Activated CD4-positive, CD25-positive, alpha-beta regulatory T cell treated with anti-CD3 and anti-CD28 coated beads, Interleukin-2, amount 50 U/mL, for 16 hours (primary cell): ENCODE measurements around the gene MCU.
"Not testable (repeated sequence)": the region's sequence is repeated elsewhere in the genome, so short reads cannot be mapped to it uniquely, and the experiment has no call there.

Experiments
- DNase-seq: peaks from one replicate; pipeline ENCODE4 v3.0.0-alpha.2; 2020; ENCODE audit warnings: low read depth, low spot score

The MCU gene

DNA sequence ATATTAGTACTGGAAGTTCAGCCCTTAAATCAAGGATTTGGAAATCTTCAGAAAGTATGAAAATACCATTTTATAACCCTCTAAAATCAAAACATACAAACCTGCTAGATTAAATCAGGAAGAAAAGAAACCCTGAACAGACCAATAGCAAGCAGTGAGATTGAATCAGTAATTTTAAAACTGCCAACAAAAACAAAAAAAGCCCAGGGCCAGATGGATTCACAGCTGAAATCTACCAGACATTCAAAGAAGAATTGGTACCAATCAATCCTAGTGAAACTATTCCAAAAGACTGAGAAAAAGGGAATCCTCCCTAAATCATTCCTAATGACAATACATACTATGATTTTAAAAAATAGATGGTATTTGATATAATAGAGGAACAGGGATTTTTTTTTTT is 70.1 kb downstream of the MCU start:
- no peak for DNase-seq

GRCh38 chr10:72763201-72763600 is 71.3 kb downstream of the MCU start:
- DNase-seq, result no peak

GRCh38 chr10:72764151-72764550 is 72.2 kb downstream of the MCU start:
- no peak for DNase-seq

- DNase-seq, result no peak
Observed at GRCh38 chr10:72765051-72765745, 73.3 kb downstream of the MCU start.

- DNase-seq, result not testable (repeated sequence)
Observed at GRCh38 chr10:72771195-72771594, 79.3 kb downstream of the MCU start.

DNA sequence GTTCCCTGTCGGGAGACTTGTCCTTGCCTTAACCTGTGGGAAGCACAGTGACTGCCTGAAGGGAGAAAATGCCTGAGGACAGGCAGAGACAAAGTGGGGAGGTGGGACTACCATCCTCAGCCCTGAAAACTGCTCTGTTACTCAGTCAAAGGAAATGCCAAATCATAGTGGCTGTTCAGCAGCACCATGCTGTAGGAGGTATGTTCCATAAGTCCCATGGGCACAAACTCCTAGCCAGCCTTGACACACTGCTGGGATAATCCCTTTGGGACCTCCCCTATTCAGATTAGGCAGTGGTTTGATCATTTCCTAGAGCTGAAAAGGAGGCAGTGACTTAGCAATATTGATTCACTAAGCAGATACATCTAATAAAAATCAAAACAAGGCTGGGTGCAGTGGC is 80.1 kb downstream of the MCU start:
- DNase-seq, result no peak

DNA sequence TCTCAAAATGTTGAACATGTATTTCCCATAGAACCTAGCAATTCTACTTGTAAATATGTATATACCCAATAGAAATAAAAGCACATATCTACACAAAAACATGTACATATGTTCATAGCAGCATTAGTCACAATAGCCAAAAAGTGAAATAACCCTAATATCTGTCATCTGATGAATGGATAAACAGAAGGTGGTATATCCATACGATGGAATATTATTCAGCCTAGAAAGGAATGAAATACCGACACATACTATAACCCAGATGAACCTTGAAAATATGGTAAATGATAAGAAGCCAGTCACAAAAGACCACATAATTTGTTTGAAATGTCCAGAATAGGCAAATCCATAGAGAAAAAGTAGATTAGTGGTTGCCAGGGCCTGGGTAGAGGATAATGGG is 87.9 kb downstream of the MCU start:
- DNase-seq, result no peak

- DNase-seq, result no peak
Observed at GRCh38 chr10:72782649-72783330, 90.8 kb downstream of the MCU start.

- DNase-seq, result no peak
Observed at GRCh38 chr10:72783410-72783833, 91.5 kb downstream of the MCU start.

- DNase-seq, result no peak
Observed at GRCh38 chr10:72784551-72785351, 92.8 kb downstream of the MCU start.

DNA sequence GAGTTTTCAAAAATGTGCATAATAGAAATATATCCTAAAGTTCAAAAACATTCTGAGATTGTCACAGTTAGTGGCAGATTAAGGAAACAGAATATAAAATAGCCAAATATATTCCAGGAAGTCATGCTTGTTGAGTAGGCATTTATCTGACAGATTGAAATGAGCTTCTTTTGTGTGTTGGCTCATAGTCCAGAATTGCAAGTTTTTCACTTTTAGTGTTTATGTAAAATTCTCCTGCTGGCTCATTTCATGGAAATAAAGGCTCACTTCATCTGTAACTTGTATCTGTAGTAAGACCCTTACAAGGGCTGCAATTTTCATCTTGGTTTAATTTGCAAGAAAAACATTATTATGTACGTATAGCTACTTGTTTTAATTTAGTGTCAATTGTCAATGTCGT is 93.5 kb downstream of the MCU start:
- DNase-seq, result no peak

DNA sequence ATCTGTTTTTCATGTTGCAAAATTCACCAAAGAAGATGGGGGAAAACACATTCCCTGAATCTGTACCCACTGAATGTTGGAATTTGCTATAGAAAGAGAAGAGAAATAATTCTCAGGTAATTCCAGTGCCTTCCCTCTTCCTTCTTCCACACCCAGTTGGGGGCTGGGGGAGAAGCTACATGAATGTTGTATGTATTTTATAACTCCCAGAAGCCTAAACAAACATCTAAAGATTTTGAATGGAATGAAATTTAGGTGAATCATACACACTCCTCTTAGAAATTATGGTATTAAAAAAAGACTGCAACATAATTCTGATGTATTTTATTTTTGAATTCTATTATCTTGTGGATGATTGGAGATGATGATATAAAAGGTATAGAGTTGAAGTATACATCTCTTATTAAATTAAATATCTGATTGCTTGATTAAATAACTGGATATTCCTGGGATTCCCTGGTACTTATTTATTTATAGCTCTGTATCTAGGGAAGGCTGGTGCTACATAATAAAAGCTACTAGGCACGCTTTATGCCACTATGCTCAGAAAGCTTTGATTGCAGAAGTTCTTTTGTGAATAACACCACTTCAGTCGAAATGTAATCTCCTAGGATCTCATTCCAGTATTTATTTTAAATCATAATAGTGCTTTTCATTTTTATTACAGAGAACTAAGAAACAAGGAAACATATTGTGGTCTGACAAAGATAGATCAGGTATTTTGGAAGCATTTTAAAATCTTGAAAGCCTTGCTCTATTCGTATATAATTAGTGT is 98.5 kb downstream of the MCU start:
- DNase-seq, result no peak

- no peak for DNase-seq
Observed at GRCh38 chr10:72792288-72792687, 100.3 kb downstream of the MCU start.

- no peak for DNase-seq
Observed at GRCh38 chr10:72793752-72794151, 101.8 kb downstream of the MCU start.

DNA sequence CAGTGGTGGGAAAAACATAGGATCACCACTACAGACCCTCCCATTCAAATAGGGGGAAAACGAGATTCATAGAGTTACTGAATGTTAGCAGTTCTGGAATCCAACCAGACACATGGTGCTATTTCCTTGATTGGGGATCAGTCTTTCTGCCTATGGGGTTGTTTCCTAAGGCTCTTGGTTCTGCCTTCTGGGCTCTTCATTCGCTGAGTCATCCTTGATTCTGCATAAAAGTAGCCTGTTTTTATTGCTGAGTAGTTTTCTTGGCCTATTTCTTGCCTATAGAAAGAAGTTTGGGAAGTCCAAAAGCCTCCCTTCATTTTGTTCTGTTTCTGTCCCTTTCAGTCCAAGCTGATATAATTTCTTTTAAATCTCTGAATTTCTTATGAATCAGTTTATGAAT is 102.3 kb downstream of the MCU start:
- DNase-seq, result no peak

GRCh38 chr10:72796042-72796441 is 104.1 kb downstream of the MCU start:
- no peak for DNase-seq

- no peak for DNase-seq
Observed at GRCh38 chr10:72796538-72796937, 104.6 kb downstream of the MCU start.

GRCh38 chr10:72800000-72800740 is 108.2 kb downstream of the MCU start:
- no peak for DNase-seq

DNA sequence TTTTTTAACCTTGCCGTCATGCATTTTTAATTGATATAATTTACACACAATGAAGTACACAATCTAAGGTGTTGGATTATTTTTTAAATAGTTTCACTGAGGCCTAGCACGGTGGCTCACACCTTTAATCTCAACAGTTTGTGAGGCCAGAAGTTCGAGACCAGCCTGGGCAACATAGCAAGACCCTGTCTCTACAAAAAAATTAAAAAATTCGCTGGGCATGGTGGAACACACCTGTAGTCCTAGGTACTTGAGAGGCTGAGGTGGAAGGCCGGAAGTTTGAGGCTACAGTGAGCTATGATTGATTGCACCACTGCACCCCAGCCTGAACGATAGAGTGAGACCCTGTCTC is 108.8 kb downstream of the MCU start:
- DNase-seq, result no peak

DNA sequence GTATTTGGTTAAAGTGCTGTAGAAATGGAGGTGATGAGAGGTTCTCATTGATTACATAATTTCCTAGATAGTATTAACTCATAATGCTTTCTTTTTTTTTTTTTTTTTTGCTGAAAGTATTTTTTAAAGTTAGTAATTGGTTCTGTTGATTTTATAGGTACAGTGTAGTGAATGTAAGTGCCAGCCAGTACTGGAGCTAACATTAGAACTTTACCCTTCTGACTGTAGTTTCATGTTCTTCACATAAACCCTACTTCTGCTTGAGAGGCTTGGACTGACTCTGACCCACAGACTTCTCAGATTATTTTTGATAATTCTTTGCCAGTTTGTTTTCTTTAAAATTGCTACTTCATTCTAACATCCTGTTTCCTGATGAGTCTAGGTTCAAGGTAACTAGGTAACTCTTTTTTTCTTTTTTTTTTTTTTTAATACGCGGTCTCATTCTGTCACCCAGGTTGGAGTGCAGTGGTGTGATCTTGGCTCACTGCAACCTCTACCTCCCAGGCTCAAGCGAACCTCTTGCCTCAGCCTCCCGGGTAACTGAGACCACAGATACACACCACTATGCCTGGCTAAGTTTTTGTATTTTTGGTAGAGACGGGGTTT is 109.4 kb downstream of the MCU start:
- DNase-seq, result no peak

DNA sequence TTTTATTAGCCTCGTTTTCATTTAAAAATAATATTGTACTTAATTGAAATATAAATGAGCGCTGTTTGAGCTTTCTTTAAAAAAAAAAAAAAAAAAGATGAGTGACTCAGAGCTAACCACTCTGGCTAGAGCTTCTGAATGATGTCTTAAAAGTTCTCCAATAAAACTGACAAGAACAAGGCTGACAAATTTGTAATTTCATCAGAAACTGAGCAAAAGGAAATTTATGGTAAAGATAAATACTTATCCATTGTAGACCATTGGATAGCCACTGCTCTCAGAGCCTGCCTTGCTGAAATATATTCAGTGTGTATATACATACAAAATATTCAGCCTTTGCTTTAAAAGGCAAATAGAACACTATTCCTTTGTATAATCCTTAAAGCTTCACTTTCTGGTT is 110.4 kb downstream of the MCU start:
- DNase-seq, result no peak
